Bronchial epithelial cell (primary cell): ENCODE measurements around the gene CNNM4. TPM values are rescaled to one million over a fixed set of nuclear protein-coding genes. Genes with fewer than 3 reads are reported as not detected.

Experiments
- DNase-seq: peaks from one replicate; pipeline ENCODE4 v3.0.0-alpha.2; 2010; ENCODE audit warnings: low read depth
- FAIRE-seq: peaks from 2 replicates; lab custom pipeline; 2011; peaks lifted over from hg19 to GRCh38; lab: Jason Lieb, UNC
- H3K27me3 ChIP-seq: 2 replicates; pipeline ENCODE4 v1.5.1; 2011; ENCODE audit warnings: low read length; ENCODE audit not compliant: control insufficient read depth, insufficient read depth
- H3K36me3 ChIP-seq: 2 replicates; pipeline ENCODE4 v1.5.1; 2011; ENCODE audit warnings: low read length; ENCODE audit not compliant: control insufficient read depth, insufficient read depth
- H3K4me3 ChIP-seq: 2 replicates; pipeline ENCODE4 v1.5.1; 2011; ENCODE audit warnings: mild to moderate bottlenecking, low read depth, low read length, control low read depth
- total RNA-seq: library from RNA; depleted of rRNA; stranded (reverse); fragments of >200 nt; gene quantifications from 2 replicates; pipeline ENCODE4 v1.2.1, GENCODE V29; 2014
- TF ChIP-seq, protein P1 (sequence below): IDR thresholded peaks from 2 replicates; pipeline ENCODE4 v1.5.1; 2011; ENCODE audit warnings: mild to moderate bottlenecking, moderate library complexity, low read length, control low read depth, inconsistent platforms; ENCODE audit not compliant: insufficient read depth, severe bottlenecking

The CNNM4 gene
- total RNA-seq, 1 donor from 2014 or later, result 3.4 TPM

DNA sequence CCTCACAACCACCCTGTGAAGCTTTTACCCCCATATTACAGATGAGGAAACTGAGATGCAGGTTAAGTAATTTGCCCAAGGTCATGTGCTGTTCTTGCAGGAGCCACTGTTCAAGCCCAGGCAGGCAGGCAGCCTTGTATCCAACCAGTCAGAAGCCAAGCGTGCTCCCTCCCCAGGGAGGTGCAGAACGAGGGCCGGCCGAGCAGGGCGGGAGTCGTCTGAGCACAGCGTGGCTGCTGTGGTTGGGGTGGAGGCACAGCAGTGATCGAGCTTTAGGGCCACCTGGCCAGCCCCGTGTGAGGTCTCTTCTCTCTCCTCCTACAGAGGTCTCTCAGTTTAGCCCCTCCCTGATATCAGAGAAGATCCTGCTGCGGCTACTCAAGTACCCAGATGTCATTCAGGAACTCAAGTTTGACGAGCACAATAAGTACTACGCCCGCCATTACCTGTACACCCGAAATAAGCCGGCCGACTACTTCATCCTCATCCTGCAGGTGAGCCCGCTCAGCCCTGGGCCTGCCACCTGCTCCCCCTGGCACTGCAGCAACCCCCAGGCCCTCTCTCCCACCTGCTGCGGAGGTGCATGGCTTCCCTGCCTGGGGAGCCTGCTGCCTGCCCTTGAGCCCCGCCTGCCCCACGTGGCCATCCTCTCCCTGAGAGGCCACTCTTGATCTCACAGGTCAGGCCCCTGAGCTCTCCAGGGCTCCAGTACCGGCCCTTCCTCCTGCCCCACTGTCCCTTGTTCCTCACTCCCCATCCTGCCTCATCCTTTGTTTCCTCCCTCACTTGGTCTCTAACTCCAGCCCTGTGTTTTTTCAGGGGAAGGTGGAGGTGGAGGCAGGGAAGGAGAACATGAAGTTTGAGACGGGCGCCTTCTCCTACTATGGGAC, 38.3 kb downstream of the CNNM4 start:
- no peaks in the 10 kb centered on the region for H3K27me3 ChIP-seq
- no peaks in the 10 kb centered on the region for H3K36me3 ChIP-seq
- TF ChIP-seq, protein P1, sequence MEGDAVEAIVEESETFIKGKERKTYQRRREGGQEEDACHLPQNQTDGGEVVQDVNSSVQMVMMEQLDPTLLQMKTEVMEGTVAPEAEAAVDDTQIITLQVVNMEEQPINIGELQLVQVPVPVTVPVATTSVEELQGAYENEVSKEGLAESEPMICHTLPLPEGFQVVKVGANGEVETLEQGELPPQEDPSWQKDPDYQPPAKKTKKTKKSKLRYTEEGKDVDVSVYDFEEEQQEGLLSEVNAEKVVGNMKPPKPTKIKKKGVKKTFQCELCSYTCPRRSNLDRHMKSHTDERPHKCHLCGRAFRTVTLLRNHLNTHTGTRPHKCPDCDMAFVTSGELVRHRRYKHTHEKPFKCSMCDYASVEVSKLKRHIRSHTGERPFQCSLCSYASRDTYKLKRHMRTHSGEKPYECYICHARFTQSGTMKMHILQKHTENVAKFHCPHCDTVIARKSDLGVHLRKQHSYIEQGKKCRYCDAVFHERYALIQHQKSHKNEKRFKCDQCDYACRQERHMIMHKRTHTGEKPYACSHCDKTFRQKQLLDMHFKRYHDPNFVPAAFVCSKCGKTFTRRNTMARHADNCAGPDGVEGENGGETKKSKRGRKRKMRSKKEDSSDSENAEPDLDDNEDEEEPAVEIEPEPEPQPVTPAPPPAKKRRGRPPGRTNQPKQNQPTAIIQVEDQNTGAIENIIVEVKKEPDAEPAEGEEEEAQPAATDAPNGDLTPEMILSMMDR, result no peak
- FAIRE-seq (no peak), DNase-seq (no peak)
- no peak overlapping the region for H3K4me3 ChIP-seq

GRCh38 chr2:96799623-96799935, 38.9 kb downstream of the CNNM4 start:
- FAIRE-seq (no peak), DNase-seq (no peak)
- no peaks in the 10 kb centered on the region for H3K27me3 ChIP-seq
- no peaks in the 10 kb centered on the region for H3K36me3 ChIP-seq
- H3K4me3 ChIP-seq, result no peak overlapping the region
- TF ChIP-seq, protein P1, result no peak

GRCh38 chr2:96800061-96801004, 39.6 kb downstream of the CNNM4 start:
- H3K27me3 ChIP-seq, result no peaks in the 10 kb centered on the region
- FAIRE-seq, result no peak
- H3K4me3 ChIP-seq, result no peak overlapping the region
- no peak for DNase-seq
- H3K36me3 ChIP-seq, result no peaks in the 10 kb centered on the region
- TF ChIP-seq, protein P1, result no peak

DNA sequence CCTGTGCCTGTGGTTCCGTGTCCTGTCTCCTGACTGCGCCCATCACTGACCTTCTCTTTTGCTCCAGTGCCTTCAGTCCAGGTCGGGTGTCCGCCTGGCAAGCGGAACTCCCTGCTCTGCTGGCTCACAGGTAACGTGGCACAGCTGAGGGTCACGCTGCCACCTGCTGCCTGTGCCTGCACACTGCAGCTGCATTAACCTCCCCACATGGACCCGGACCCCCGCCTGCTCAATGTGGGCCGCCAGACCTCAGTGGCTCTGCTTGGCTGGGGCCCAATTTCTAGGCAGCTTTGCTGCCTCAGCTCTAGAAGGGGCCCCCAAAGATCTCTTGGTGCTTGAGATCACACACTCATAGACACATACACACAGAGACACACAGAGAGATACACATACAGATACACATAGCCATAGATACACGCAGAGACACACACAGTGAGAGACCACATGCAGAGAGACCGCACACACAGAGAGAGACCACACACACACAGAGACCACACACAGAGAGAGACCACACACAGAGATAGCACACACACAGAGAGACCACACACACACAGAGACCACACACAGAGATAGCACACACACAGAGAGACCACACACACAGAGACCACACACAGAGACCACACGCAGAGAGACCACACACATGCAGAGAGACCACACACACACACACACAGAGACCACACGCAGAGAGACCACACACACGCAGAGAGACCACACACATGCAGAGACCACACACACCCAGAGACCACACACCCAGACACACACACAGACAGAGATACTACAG, 40.5 kb downstream of the CNNM4 start:
- no peaks in the 10 kb centered on the region for H3K27me3 ChIP-seq
- peak; percentile 93 for FAIRE-seq
- H3K4me3 ChIP-seq, result no peak overlapping the region
- H3K36me3 ChIP-seq, result no peaks in the 10 kb centered on the region
- DNase-seq, result peak; percentile 52
- TF ChIP-seq, protein P1, result peak; percentile 98

DNA sequence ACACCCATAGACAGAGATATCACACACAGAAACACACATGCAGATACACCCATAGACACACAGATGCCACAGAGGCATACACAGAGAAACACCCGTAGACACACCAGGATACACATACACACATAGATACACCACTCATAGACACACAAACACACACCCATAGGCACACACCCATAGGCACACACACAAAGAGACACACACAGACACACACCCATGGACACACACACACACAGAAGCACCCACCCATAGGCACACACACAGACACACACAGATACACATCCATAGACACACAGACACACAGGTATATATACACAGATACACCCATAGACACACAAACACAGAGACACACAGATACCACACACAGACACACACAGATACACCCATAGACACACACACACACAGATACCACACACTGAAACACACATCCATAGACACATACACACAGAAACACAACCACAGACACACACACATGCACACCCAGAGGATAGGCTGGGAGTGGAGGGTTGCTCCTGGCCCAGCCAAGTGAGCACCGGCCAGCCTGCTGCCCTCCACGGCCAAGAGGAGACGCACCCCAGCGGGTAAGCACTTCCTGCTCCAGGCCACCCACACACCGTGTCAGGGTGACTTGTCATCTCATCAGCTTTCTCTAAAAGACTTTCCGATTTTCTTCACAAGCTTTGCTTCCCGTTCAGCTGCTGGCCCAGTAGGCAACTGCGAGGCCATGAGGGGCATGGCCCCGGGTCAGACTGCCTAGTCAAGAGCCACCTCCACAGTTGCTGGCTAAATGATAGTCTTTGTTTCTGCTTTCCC, 41.3 kb downstream of the CNNM4 start:
- TF ChIP-seq, protein P1, result no peak
- Histone ChIP-seq H3K27me3 (no peaks in the 10 kb centered on the region), H3K4me3 (no peak overlapping the region), H3K36me3 (no peaks in the 10 kb centered on the region)
- FAIRE-seq (no peak), DNase-seq (no peak)
